CD4-positive, alpha-beta T cell treated with Interferon gamma for 1 hour (primary cell): ENCODE measurements around the gene GLP2R.

Experiments used
- DNase-seq: peaks from one replicate; pipeline ENCODE4 v3.0.0-alpha.2; 2020

The GLP2R gene

GRCh38 chr17:9926150-9926804 is 100.6 kb downstream of the GLP2R start:
- no peak for DNase-seq

- no peak for DNase-seq
Measured at GRCh38 chr17:9928601-9929333, 103.0 kb downstream of the GLP2R start.

- DNase-seq = no peak
Measured at GRCh38 chr17:9929871-9930270, 104.1 kb downstream of the GLP2R start.

DNA sequence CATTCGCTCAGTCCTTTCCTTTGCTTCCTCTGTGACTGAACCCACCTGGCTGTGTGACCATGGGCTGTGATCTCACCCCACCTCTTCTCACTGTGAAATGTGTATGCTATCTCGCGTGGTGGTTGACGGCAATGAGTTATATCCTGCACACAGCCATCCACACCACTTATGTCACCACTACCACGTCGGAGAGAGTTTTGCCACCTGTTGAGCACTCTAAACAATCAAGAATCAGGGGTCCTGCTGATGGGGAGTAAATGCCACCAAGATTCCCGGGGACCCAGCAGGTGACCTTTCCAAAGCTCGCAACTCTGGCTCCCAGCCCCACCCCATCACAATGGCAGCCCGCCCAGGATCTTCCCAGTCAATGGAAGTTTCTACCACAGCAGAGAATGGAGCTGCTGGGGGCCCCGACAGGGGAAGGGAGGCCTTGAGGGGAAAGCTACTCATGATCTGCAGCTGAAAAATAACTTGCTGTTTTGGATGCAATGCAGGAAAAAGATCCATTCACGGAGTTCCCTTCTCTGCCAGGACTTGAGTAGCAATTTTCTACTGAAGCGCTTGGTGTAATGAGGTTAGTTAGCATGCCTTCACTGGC is 105.5 kb downstream of the GLP2R start:
- no peak for DNase-seq

DNA sequence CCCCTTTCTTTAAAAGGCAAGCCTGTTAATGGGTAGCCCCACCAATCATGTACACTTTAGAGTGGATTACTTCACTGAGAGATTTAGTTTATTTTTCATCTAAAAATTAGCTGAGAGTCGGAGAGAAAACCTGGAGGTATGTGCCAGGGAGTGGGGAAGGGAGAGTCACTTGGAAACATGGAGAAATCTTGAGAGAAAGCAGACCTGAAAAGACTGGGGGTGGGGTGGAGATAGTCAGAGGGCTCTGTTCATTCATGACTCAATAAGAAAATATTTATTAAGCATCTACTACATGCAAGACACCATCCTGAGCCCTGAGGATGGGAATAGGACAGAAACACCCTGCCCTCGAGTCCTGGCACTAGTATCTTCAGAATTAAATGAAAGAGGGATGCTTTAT is 106.8 kb downstream of the GLP2R start:
- no peak for DNase-seq

DNA sequence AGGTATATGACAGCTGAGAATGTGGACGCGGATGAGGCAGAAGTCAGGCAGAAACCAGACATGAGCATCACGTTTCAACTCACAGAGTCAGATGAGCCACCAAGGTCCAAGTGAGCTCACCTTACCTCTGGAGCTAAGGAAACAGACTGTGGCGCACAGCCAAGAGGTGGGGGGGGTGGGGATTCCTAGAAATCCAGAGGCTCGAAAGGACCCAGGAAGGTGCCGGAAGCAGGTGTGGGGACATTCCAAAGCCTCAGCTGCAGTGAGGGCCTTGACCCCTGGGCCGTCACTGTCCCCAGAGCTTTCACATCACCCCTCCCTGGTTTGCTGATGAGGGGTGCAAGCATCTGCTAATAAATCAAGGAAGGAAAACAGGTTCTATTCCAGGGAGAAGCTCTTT is 108.6 kb downstream of the GLP2R start:
- DNase-seq = no peak

- no peak for DNase-seq
Measured at GRCh38 chr17:9935408-9935807, 109.7 kb downstream of the GLP2R start.

- DNase-seq = no peak
Measured at GRCh38 chr17:9936095-9936494, 110.4 kb downstream of the GLP2R start.

- no peak for DNase-seq
Measured at GRCh38 chr17:9937241-9937761, 111.6 kb downstream of the GLP2R start.

DNA sequence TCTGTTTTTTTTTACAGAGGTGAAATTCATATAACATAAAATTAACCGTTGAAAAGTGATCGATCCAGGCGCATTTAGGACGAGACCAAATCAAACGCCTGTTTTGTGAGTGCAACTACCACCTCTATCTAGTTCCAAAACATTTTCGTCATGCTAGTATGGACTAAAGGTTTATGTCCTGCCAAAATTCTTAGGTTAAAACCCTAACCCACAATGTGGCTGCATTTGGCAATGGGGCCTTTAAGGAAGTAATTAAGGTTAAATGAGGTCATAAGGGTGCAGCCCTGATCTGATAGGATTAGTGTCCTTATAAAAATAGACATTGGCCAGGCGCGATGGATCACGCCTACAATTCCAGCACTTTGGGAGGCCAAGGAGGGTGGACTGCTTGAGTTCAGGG is 112.2 kb downstream of the GLP2R start:
- DNase-seq = no peak

- DNase-seq = no peak
Measured at GRCh38 chr17:9938764-9939163, 113.0 kb downstream of the GLP2R start.

- no peak for DNase-seq
Measured at GRCh38 chr17:9940841-9941240, 115.1 kb downstream of the GLP2R start.

DNA sequence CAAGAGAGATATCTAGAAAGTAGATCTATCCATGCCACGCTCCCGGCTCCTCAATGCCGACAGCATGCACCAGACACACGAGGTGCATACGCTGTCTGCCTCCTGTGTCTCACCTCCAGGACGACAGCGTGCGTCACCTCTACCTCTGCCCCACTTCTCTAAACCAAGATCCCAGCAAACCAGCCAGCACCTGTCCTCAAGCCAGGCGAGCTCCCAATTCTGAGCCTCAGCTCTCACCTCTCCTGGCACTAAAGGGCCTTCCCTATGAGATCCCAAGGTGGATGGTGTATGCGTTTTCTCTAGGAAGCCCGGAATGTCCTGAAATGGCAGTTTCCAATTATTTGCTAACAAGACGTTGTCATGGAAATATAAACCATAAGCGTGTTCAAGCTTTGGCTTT is 115.6 kb downstream of the GLP2R start:
- DNase-seq = no peak
